Cardiac fibroblast (primary cell): ENCODE data around the gene GINS2.

Experiments
- DNase-seq, 2 donors: peaks; one replicate each; pipeline versions ENCODE4 v3.0.0 to v3.0.0-alpha.2; 2010; ENCODE audit warnings: low read depth in 2 of 2
- H3K4me3 ChIP-seq, 2 donors: replicated peaks in 1 of 2; 1 replicate in 1 of 2; 2 replicates in 1 of 2; pipeline ENCODE4 v1.5.1; 2011; ENCODE audit warnings: low read depth in 2 of 2, low read length in 2 of 2, mild to moderate bottlenecking in 2 of 2, moderate library complexity in 1 of 2
- TF ChIP-seq, protein P1 (sequence below): IDR thresholded peaks from one replicate; pipeline ENCODE4 v1.5.1; 2011; ENCODE audit warnings: low read depth, mild to moderate bottlenecking, low read length, inconsistent platforms

GINS2 gene

DNA sequence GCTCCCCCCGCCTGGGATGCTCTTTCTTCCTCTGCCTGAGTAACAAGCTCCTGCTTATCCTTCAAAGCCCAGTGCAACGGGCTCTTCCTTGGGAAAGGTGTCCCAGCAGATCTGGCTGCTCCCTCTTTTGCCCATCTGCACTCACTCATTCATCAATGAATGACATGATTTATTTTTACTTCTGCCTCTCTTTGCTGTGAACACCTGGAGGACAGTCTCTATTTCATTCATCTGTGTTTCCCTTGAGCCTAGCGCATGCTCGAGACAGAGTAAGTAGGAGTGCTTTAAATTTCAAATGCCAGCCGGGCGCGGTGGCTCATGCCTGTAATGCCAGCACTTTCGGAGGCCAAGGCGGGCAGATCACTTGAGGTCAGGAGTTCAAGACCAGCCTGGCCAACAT lies 22.0 kb upstream of the GINS2 start:
- DNase-seq = no peak
- TF ChIP-seq, protein P1, sequence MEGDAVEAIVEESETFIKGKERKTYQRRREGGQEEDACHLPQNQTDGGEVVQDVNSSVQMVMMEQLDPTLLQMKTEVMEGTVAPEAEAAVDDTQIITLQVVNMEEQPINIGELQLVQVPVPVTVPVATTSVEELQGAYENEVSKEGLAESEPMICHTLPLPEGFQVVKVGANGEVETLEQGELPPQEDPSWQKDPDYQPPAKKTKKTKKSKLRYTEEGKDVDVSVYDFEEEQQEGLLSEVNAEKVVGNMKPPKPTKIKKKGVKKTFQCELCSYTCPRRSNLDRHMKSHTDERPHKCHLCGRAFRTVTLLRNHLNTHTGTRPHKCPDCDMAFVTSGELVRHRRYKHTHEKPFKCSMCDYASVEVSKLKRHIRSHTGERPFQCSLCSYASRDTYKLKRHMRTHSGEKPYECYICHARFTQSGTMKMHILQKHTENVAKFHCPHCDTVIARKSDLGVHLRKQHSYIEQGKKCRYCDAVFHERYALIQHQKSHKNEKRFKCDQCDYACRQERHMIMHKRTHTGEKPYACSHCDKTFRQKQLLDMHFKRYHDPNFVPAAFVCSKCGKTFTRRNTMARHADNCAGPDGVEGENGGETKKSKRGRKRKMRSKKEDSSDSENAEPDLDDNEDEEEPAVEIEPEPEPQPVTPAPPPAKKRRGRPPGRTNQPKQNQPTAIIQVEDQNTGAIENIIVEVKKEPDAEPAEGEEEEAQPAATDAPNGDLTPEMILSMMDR = no peak
- H3K4me3 ChIP-seq = no peak overlapping the region

DNA sequence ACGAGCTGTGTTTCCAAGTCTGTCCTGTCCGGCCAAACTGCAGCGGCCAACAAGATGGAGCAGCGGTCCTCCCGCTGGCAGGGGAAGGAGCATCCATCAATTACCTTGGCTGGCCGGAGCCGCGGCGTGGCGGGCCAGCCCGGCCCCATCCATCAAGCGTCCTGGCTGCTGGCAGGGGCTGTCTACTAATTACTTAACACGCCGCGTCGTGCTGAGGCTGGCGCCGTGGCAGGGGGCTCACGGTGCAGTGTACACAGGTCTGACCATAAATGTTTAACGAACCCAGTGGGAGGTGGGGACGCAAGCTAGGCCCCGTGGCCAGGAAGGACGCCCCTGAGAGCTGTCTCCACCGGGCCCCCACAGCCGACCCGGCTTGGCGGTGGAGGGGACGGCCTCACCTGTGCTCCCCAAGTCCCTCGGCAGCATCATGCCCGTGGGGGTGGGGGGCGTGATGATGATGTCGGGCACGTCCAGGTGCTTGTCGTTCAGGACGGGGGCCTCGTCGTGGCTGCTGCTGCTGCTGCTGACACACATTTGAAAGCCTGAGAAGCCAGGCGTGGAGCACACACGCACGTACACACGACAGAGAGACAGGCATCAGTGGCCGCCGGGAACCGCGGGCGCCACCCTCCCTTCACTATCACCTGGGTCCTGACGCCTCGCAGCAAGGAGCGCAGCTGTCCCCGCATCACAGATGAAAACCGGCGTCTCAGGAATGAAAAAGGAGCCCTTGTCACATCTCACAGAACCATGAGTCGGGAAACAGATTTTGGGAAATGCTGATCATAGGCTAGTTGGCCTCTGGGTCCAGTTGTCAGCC lies 21.2 kb upstream of the GINS2 start:
- DNase-seq = no peak
- TF ChIP-seq, protein P1 = no peak
- no peak overlapping the region for H3K4me3 ChIP-seq

DNA sequence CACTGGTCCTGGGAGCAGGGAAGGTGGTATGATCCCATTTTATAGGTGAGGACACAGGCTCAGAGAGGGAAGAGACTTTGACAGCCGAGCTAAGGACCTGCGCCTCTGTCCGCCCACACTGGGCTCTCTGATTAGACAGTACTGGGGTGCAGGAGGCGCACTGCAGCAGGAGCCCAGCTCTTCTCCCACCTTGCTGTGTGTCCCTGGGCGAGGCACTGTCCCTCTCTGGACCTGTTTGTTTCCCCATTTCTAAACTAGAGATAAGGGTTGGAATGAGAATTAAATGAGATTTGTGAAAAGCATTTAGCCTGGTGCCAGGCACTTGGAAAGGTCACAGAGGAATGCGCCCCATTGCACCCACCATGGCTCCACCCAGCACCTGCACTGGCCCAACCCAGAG lies 19.6 kb upstream of the GINS2 start:
- no peak for DNase-seq
- no peak overlapping the region for H3K4me3 ChIP-seq
- TF ChIP-seq, protein P1 = no peak

DNA sequence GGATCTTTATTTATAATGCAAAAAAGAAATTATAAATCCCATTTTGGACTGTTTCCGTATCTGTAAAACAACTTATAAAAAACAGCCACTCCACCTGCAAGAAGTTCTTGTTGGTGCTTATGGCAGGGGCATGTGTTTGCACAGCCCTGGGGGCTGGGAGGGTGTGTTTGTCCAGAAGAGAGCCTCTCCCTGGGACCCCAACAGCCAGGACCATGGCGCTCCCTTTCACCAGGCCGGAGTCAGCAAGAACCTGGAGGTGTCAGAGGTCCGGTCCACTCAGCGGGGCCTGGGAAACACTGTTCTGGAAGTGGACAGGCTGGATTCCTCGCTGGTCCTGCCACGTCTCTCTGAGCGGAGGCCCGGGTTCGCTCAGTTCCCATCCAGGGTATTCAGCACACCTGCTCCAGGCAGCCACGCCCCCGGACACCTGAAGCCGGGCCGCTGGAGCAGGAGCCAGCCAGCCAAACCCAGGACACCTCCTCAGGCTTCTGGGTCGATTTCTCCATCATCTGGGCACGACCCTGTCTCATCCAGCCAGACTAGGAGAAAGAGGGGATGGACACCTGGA lies 18.9 kb upstream of the GINS2 start:
- no peak overlapping the region for H3K4me3 ChIP-seq
- TF ChIP-seq, protein P1 = no peak
- DNase-seq = no peak

DNA sequence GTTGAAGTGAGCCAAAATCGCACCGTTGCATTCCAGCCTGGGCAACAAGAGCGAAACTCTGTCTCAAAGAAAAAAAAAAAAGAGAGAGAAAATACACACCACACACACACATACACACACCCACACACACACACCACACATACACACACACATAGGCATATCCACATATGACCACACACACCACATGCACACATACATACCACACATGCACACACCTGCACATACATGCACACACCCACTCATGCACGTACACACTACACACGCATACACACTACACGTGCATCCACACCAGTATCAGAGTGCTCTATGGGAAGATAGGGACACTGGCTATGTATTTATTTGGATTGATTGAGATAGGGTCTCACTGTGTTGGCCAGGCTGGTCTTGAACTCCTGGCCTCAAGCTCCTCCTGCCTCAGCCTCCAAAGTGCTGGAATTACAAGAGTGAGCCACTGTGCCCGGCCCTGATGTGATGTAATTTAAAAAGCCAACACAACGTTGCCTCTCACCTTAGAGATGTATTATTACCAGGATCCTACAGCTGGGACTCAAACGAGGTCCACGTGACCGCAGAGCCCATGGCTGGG lies 17.8 kb upstream of the GINS2 start:
- TF ChIP-seq, protein P1 = no peak
- DNase-seq = no peak
- H3K4me3 ChIP-seq = no peak overlapping the region

DNA sequence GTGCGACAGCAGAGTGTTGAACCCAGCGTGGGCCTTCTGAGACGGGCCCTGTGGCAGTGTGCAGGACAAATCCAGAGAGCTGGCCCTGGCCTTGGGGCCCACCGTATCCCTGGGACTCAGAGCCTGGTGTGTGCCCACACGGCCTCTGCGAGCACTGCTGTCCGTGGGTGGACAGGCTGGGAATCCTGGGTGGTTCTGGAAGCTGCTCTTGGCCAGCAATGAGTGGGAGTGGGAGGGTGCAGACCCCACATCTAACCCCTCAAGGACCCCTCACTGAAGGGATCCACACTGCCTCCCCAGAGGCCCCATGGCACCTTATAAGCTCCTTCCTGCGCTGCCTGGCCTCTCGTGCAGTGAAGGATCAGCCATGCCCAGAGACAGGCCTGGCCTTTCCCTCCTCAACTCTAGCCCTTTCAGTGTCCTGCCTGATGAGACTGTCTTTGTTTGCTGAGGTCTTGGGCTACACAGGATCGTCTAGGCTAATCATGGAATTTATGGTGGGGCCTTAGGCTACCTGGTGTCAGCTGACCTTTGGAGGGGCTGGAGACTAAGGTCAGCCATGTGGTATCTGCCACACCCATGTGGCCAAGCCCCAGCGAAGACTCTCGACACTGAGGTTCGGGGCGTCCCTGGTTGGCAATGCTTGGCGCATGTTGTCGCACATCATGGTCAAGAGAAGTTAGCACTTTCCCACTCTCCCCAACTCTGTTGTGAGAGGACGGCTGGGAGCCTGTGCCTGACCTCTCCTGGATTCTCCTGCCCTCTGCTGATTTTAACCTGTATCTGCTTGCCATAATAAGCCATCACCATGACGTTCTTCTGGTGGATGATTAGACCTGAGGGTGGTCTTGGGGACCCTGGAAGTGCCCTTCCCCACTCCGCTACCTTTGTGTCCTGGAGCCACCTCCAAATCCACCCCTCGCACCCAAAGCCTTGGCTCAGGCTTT lies 16.4 kb upstream of the GINS2 start:
- H3K4me3 ChIP-seq = no peak overlapping the region
- TF ChIP-seq, protein P1 = no peak
- DNase-seq = no peak
